Gastrocnemius medialis (tissue), 4 donors: Measurements from ENCODE around the gene WDR5. TPM values are rescaled to one million over a fixed set of nuclear protein-coding genes. Genes with fewer than 3 reads are reported as not detected.

Source experiments
- ATAC-seq, 2 donors: fragments of 150-250 bp; one replicate each; pipeline ENCODE4 v1.9.1; 2016
- DNase-seq, 2 donors: peaks; one replicate each; pipeline ENCODE4 v3.0.0-alpha.2; 2019
- H3K27ac ChIP-seq, 4 donors: fragments of 200-600 bp; sonication (generic); 1 replicate in 1 of 4; 2 replicates in 3 of 4; pipeline ENCODE4 v1.5.1; 2016 to 2018; ENCODE audit warnings: mild to moderate bottlenecking in 2 of 4, moderate library complexity in 1 of 4
- H3K27me3 ChIP-seq, 3 donors: fragments of 200-600 bp; sonication (generic) in 2 of 3; 1 replicate in 1 of 3; 2 replicates in 2 of 3; pipeline versions ENCODE4 v1.5.1 to v1.6.0; 2016 to 2019; ENCODE audit warnings: mild to moderate bottlenecking in 1 of 3, moderate library complexity in 1 of 3
- H3K36me3 ChIP-seq, 2 donors: fragments of 200-600 bp; sonication (generic) in 1 of 2; one replicate each; pipeline ENCODE4 v1.5.1; 2017 to 2018
- H3K4me1 ChIP-seq, 2 donors: fragments of 200-600 bp; sonication (generic) in 1 of 2; one replicate each; pipeline ENCODE4 v1.5.1; 2016 to 2017; ENCODE audit warnings: mild to moderate bottlenecking in 2 of 2
- H3K4me3 ChIP-seq, 4 donors: fragments of 200-600 bp; sonication (generic) in 3 of 4; 1 replicate in 1 of 4; 2 replicates in 3 of 4; pipeline ENCODE4 v1.5.1; 2016 to 2019; ENCODE audit warnings: mild to moderate bottlenecking in 2 of 4
- H3K9me3 ChIP-seq, 3 donors: fragments of 200-600 bp; sonication (generic) in 2 of 3; 1 replicate in 1 of 3; 2 replicates in 2 of 3; pipeline ENCODE4 v1.5.1; 2016 to 2019
- CTCF ChIP-seq, 5 experiments: fragments of 450-650 bp in 3 of 5; fragments of 200-600 bp in 2 of 5; sonication (generic) in 2 of 5; IDR thresholded peaks in 4 of 5; conservative IDR thresholded peaks in 1 of 5; 1 replicate in 4 of 5; 2 replicates in 1 of 5; pipeline ENCODE4 v1.5.1; 2016 to 2019; ENCODE audit warnings: antibody characterized with exemption in 5 of 5, mild to moderate bottlenecking in 3 of 5, moderate library complexity in 3 of 5
- POLR2A ChIP-seq, 2 donors: fragments of 450-650 bp; IDR thresholded peaks; one replicate each; pipeline ENCODE4 v1.6.1; 2017; ENCODE audit warnings: antibody characterized with exemption in 2 of 2, mild to moderate bottlenecking in 2 of 2, moderate library complexity in 2 of 2
- in situ Hi-C, 4 donors: fragments of 200-750 bp; cut with MboI; loops; one replicate each; pipeline versions ENCODE4 v1.15.0 to v1.8.0; 2017; ENCODE audit warnings: low sequenced_read_pairs in 4 of 4
- intact Hi-C: fragments of 100-400 bp; cut with DNase I; formaldehyde crosslinking; loops from one replicate; pipeline ENCODE4 v1.15.1; 2023; ENCODE audit warnings: low total_unique reads
- total RNA-seq, 4 donors: library from RNA; depleted of rRNA; stranded (reverse); fragments of >200 nt; gene quantifications; one replicate each; pipeline versions ENCODE4 v1.1.0 to v1.2.3, GENCODE V29; 2016

Gene WDR5
- 10 to 100 TPM; 19.8 to 39.3 (median 31.9) TPM for total RNA-seq

GRCh38 chr9:134135343-134136117, at the start of gene WDR5:
Gene WDR5, plus strand, starts transcription at chr9:134136082. Its CDS starts 3,796 bp downstream, at chr9:134139878.
- peak; percentile 85 to 90 for DNase-seq
- intact Hi-C loops (loop anchor here (1.0 kb wide), 2 partner anchors 28 to 67 kb away; partner anchors contain the start of gene BRD3), in situ Hi-C loops (no loop called here)
- H3K4me1 ChIP-seq, result peaks cover 37 to 58% of the 10 kb centered on the region in 2 donors
- ATAC-seq, result peak; percentile 91 to 92
- H3K9me3 ChIP-seq, result no peaks in the 10 kb centered on the region
- H3K27ac ChIP-seq, result peak within 1 kb of the TSS; percentile 86 to 97 (median 94)
- peaks cover 0 to 9% of the 10 kb centered on the region in 2 donors for H3K36me3 ChIP-seq
- H3K27me3 ChIP-seq, result no peaks in the 10 kb centered on the region
- peak within 1 kb of the TSS; percentile 78 to 99 (median 89) for H3K4me3 ChIP-seq
- peak in 3 of 5 experiments; percentile 15 to 27 (median 26) for TF ChIP-seq CTCF (IDR thresholded peaks at IDR 0.05 in 4 of 5, conservative IDR thresholded peaks at IDR 0.05 in 1 of 5)
- TF ChIP-seq POLR2A (IDR thresholded peaks at IDR 0.05), result peak in 1 of 2 donors; percentile 51

- DNase-seq (no peak), ATAC-seq (no peak)
- intact Hi-C loops, result no loop called here
- TF ChIP-seq CTCF (IDR thresholded peaks at IDR 0.05 in 4 of 5, conservative IDR thresholded peaks at IDR 0.05 in 1 of 5) (no peak), POLR2A (IDR thresholded peaks at IDR 0.05) (no peak)
- no peaks in the 10 kb centered on the region for H3K36me3 ChIP-seq
- H3K4me3 ChIP-seq, result no peak overlapping the region
- no peaks in the 10 kb centered on the region for H3K4me1 ChIP-seq
- in situ Hi-C loops, result no loop called here
- no peaks in the 10 kb centered on the region for H3K9me3 ChIP-seq
- H3K27me3 ChIP-seq, result peaks cover 0 to 3% (median 0%) of the 10 kb centered on the region in 3 donors
- H3K27ac ChIP-seq, result no peak overlapping the region
Measured at GRCh38 chr9:134088063-134088725, 47.7 kb upstream of the WDR5 start.

- in situ Hi-C loops, result loop anchor here in 2 of 4 donors (10.0 kb wide), 1 partner anchor 295 kb away; no protein-coding TSS in a partner anchor
- ATAC-seq (no peak), DNase-seq (no peak)
- H3K27me3 ChIP-seq, result peaks cover 0 to 3% (median 0%) of the 10 kb centered on the region in 3 donors
- no peak overlapping the region for H3K4me3 ChIP-seq
- TF ChIP-seq POLR2A (IDR thresholded peaks at IDR 0.05) (no peak), CTCF (IDR thresholded peaks at IDR 0.05 in 4 of 5, conservative IDR thresholded peaks at IDR 0.05 in 1 of 5) (no peak)
- no peaks in the 10 kb centered on the region for H3K9me3 ChIP-seq
- intact Hi-C loops, result loop anchor here (10.0 kb wide), 1 partner anchor 95 kb away; the partner anchor contains the start of gene VAV2
- H3K36me3 ChIP-seq, result no peaks in the 10 kb centered on the region
- no peaks in the 10 kb centered on the region for H3K4me1 ChIP-seq
- H3K27ac ChIP-seq, result no peak overlapping the region
Measured at GRCh38 chr9:134089972-134090371, 45.9 kb upstream of the WDR5 start.

- no peaks in the 10 kb centered on the region for H3K36me3 ChIP-seq
- H3K4me3 ChIP-seq, result no peak overlapping the region
- H3K9me3 ChIP-seq, result no peaks in the 10 kb centered on the region
- H3K4me1 ChIP-seq, result no peaks in the 10 kb centered on the region
- TF ChIP-seq POLR2A (IDR thresholded peaks at IDR 0.05), result no peak
- peak; percentile 62 to 88 (median 87) for TF ChIP-seq CTCF (IDR thresholded peaks at IDR 0.05 in 4 of 5, conservative IDR thresholded peaks at IDR 0.05 in 1 of 5)
- in situ Hi-C loops (loop anchor here (5.0 to 10.0 kb wide), 3 partner anchors 304 to 312 kb away; no protein-coding TSS in a partner anchor), intact Hi-C loops (loop anchor here (10.0 kb wide), 1 partner anchor 104 kb away; the partner anchor contains the start of gene VAV2)
- DNase-seq, result peak in 1 of 2 donors; percentile 30
- peaks cover 0 to 7% (median 0%) of the 10 kb centered on the region in 3 donors for H3K27me3 ChIP-seq
- peak; percentile 56 to 81 for ATAC-seq
- H3K27ac ChIP-seq, result no peak overlapping the region
Measured at GRCh38 chr9:134099123-134099761, 36.6 kb upstream of the WDR5 start.
